SK-N-SH treated with all-trans-retinoic acid at 6 μM for 48 hours (cell line): ENCODE results near the gene CRACR2A.

ENCODE experiments used
- ATAC-seq: fragments of 200-7000 bp; cut with Tn5 transposase; 3 replicates; pipeline ENCODE4 v1.9.1; 2020; ENCODE audit warnings: mild to moderate bottlenecking, moderate library complexity
- ARNTL ChIP-seq: fragments of 450-650 bp; formaldehyde crosslinking; IDR thresholded peaks from 2 replicates; pipeline ENCODE4 v1.5.0; 2020; ENCODE audit warnings: low read depth, mild to moderate bottlenecking, moderate library complexity, borderline replicate concordance
- BACH2 ChIP-seq: fragments of 250-450 bp; sonication (Bioruptor Pico); IDR thresholded peaks from 2 replicates; pipeline ENCODE4 v1.9.0; 2021; ENCODE audit warnings: mild to moderate bottlenecking, borderline replicate concordance
- CSDC2 ChIP-seq: fragments of 250-450 bp; sonication (Bioruptor Pico); IDR thresholded peaks from 2 replicates; pipeline ENCODE4 v1.5.0; 2020; ENCODE audit warnings: mild to moderate bottlenecking, moderate library complexity
- ESRRG ChIP-seq: fragments of 250-450 bp; sonication (Bioruptor Pico); IDR thresholded peaks from 2 replicates; pipeline ENCODE4 v1.6.1; 2021; ENCODE audit warnings: mild to moderate bottlenecking
- GLIS3 ChIP-seq: fragments of 250-450 bp; sonication (Bioruptor Pico); IDR thresholded peaks from 2 replicates; pipeline ENCODE4 v1.5.0; 2020; ENCODE audit warnings: mild to moderate bottlenecking, moderate library complexity
- ISL1 ChIP-seq: fragments of 250-450 bp; sonication (Bioruptor Pico); IDR thresholded peaks from 2 replicates; pipeline ENCODE4 v2.1.2; 2022; ENCODE audit warnings: mild to moderate bottlenecking, moderate library complexity
- OSR1 ChIP-seq: fragments of 250-450 bp; sonication (Bioruptor Pico); IDR thresholded peaks from 2 replicates; pipeline ENCODE4 v1.8.0; 2022; ENCODE audit warnings: moderate library complexity, mild to moderate bottlenecking, inconsistent platforms
- PPARA ChIP-seq: fragments of 250-450 bp; sonication (Bioruptor Pico); IDR thresholded peaks from 2 replicates; pipeline ENCODE4 v1.5.0; 2020; ENCODE audit warnings: mild to moderate bottlenecking, borderline replicate concordance
- RARB ChIP-seq: fragments of 250-450 bp; sonication (Bioruptor Pico); IDR thresholded peaks from 2 replicates; pipeline ENCODE4 v1.8.0; 2021; ENCODE audit warnings: mild to moderate bottlenecking, moderate library complexity
- SNAI2 ChIP-seq: fragments of 250-450 bp; sonication (Bioruptor Pico); IDR thresholded peaks from 2 replicates; pipeline ENCODE4 v1.5.0; 2020; ENCODE audit warnings: mild to moderate bottlenecking, moderate library complexity
- TCF4 ChIP-seq: fragments of 250-450 bp; sonication (Bioruptor Pico); IDR thresholded peaks from 2 replicates; pipeline ENCODE4 v1.8.0; 2021; ENCODE audit warnings: mild to moderate bottlenecking, moderate library complexity, borderline replicate concordance
- TOX ChIP-seq: fragments of 250-450 bp; sonication (Bioruptor Pico); IDR thresholded peaks from 2 replicates; pipeline ENCODE4 v1.8.0; 2021; ENCODE audit warnings: mild to moderate bottlenecking, moderate library complexity, borderline replicate concordance
- ZC3H10 ChIP-seq: fragments of 250-450 bp; sonication (Bioruptor Pico); IDR thresholded peaks from 2 replicates; pipeline ENCODE4 v1.5.1; 2021; ENCODE audit warnings: mild to moderate bottlenecking, moderate library complexity
- ZFP30 ChIP-seq: fragments of 450-650 bp; formaldehyde crosslinking; IDR thresholded peaks from 2 replicates; pipeline ENCODE4 v1.5.0; 2022; ENCODE audit warnings: mild to moderate bottlenecking, moderate library complexity
- ZNF565 ChIP-seq: fragments of 450-650 bp; formaldehyde crosslinking; conservative IDR thresholded peaks from 2 replicates; pipeline ENCODE4 v1.5.0; 2020; ENCODE audit warnings: low read depth, mild to moderate bottlenecking, moderate library complexity
- ZNF70 ChIP-seq: fragments of 450-650 bp; formaldehyde crosslinking; IDR thresholded peaks from 2 replicates; pipeline ENCODE4 v1.5.0; 2020; ENCODE audit warnings: mild to moderate bottlenecking, moderate library complexity
- ZNF8 ChIP-seq: fragments of 450-650 bp; formaldehyde crosslinking; IDR thresholded peaks from 2 replicates; pipeline ENCODE4 v1.5.0; 2020; ENCODE audit warnings: mild to moderate bottlenecking, moderate library complexity
- TF ChIP-seq, protein P1 (sequence below): fragments of 250-450 bp; sonication (Bioruptor Pico); IDR thresholded peaks from 2 replicates; pipeline ENCODE4 v1.8.0; 2020; ENCODE audit warnings: mild to moderate bottlenecking, moderate library complexity, borderline replicate concordance
- TF ChIP-seq, protein P2 (sequence below): fragments of 250-450 bp; sonication (Bioruptor Pico); IDR thresholded peaks from 2 replicates; pipeline ENCODE4 v1.5.1; 2021; ENCODE audit warnings: mild to moderate bottlenecking, moderate library complexity
- TF ChIP-seq, protein P3 (sequence below): fragments of 250-450 bp; sonication (Bioruptor Pico); IDR thresholded peaks from 2 replicates; pipeline ENCODE4 v1.5.0; 2020; ENCODE audit warnings: mild to moderate bottlenecking, moderate library complexity
- TF ChIP-seq, protein P4 (sequence below): fragments of 250-450 bp; sonication (Bioruptor Pico); IDR thresholded peaks from 2 replicates; pipeline ENCODE4 v1.8.0; 2021; ENCODE audit warnings: low read depth, mild to moderate bottlenecking, moderate library complexity, borderline replicate concordance
- TF ChIP-seq, protein P5 (sequence below): fragments of 250-450 bp; sonication (Bioruptor Pico); IDR thresholded peaks from 2 replicates; pipeline ENCODE4 v1.5.1; 2020; ENCODE audit warnings: low read depth, mild to moderate bottlenecking, moderate library complexity

Gene CRACR2A

DNA sequence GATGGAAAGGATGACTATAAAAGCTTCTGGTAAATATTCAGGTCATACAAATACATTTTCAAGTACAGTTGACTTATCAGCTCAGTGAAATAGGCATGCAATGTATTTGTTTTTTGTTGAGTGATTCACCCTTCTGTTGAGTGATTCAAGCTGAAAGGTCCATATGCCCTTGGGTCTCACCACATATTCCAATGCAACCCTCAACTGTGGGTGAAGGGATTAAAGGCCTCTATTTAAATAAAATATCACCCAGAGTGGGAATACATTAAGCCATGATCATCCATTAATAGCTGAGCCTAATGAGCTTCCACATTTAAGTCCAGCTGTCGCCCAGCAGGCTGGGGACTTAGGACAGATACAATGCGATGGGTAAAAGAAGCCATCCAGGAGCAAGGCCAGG is 120.2 kb downstream of the CRACR2A start (continued):
- TF ChIP-seq, protein P1, sequence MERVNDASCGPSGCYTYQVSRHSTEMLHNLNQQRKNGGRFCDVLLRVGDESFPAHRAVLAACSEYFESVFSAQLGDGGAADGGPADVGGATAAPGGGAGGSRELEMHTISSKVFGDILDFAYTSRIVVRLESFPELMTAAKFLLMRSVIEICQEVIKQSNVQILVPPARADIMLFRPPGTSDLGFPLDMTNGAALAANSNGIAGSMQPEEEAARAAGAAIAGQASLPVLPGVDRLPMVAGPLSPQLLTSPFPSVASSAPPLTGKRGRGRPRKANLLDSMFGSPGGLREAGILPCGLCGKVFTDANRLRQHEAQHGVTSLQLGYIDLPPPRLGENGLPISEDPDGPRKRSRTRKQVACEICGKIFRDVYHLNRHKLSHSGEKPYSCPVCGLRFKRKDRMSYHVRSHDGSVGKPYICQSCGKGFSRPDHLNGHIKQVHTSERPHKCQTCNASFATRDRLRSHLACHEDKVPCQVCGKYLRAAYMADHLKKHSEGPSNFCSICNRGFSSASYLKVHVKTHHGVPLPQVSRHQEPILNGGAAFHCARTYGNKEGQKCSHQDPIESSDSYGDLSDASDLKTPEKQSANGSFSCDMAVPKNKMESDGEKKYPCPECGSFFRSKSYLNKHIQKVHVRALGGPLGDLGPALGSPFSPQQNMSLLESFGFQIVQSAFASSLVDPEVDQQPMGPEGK (CRISPR knock-in tag), result no peak
- TF ChIP-seq BACH2 (CRISPR knock-in tag), result no peak
- TF ChIP-seq, protein P2, sequence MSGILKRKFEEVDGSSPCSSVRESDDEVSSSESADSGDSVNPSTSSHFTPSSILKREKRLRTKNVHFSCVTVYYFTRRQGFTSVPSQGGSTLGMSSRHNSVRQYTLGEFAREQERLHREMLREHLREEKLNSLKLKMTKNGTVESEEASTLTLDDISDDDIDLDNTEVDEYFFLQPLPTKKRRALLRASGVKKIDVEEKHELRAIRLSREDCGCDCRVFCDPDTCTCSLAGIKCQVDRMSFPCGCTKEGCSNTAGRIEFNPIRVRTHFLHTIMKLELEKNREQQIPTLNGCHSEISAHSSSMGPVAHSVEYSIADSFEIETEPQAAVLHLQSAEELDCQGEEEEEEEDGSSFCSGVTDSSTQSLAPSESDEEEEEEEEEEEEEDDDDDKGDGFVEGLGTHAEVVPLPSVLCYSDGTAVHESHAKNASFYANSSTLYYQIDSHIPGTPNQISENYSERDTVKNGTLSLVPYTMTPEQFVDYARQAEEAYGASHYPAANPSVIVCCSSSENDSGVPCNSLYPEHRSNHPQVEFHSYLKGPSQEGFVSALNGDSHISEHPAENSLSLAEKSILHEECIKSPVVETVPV (CRISPR knock-in tag), result no peak
- TF ChIP-seq ESRRG (CRISPR knock-in tag), result no peak
- TF ChIP-seq, all 23 proteins: peak for 0

DNA sequence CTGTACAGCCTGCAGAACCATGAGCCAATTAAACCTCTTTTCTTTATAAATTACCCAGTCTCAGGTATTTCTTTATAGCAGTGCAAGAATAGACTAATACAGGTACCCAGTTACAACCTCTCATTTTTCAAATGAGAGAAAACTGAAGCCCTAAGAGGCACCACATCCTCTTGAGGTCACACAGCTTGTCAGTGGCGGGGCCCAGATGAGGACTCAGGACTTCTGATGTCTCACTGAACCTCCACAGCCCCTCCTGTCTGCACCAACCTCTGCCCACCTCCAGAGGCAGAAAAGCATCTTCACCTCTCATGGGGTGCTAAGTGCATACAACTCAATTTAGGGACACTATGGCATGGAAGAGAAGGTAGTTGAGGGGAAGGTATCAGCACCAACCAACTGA is 120.7 kb downstream of the CRACR2A start:
- TF ChIP-seq CSDC2 (CRISPR knock-in tag) (no peak), TOX (CRISPR knock-in tag) (no peak), OSR1 (no peak), ISL1 (CRISPR knock-in tag) (no peak), ZNF8 (CRISPR knock-in tag) (no peak), GLIS3 (no peak)
- TF ChIP-seq, protein P3, sequence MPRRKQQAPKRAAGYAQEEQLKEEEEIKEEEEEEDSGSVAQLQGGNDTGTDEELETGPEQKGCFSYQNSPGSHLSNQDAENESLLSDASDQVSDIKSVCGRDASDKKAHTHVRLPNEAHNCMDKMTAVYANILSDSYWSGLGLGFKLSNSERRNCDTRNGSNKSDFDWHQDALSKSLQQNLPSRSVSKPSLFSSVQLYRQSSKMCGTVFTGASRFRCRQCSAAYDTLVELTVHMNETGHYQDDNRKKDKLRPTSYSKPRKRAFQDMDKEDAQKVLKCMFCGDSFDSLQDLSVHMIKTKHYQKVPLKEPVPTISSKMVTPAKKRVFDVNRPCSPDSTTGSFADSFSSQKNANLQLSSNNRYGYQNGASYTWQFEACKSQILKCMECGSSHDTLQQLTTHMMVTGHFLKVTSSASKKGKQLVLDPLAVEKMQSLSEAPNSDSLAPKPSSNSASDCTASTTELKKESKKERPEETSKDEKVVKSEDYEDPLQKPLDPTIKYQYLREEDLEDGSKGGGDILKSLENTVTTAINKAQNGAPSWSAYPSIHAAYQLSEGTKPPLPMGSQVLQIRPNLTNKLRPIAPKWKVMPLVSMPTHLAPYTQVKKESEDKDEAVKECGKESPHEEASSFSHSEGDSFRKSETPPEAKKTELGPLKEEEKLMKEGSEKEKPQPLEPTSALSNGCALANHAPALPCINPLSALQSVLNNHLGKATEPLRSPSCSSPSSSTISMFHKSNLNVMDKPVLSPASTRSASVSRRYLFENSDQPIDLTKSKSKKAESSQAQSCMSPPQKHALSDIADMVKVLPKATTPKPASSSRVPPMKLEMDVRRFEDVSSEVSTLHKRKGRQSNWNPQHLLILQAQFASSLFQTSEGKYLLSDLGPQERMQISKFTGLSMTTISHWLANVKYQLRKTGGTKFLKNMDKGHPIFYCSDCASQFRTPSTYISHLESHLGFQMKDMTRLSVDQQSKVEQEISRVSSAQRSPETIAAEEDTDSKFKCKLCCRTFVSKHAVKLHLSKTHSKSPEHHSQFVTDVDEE (CRISPR knock-in tag), result no peak
- TF ChIP-seq, protein P2 (CRISPR knock-in tag), result no peak
- ATAC-seq, result no peak

DNA sequence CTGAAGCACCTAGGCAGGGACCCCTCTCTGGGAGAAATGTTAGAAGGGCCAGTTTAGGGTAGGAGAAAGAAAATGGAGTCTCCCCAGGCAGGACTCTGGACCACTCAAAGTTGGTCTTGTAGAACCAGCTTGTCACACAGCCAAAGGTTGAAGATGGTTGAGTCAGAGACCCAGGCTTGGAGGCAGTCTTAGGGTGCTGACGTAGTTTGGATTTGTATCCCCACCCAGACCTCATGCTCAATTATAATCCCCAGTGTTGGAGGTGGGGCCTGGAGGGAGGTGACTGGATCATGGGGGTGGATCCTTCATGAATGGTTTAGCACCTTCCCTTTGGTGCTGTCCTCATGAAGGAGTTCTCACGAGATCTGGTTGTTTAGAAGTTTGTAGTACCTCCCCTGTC is 121.2 kb downstream of the CRACR2A start:
- no peak for ATAC-seq

More for the DNA sequence above, 121.2 kb downstream of the CRACR2A start:
- TF ChIP-seq ZC3H10 (CRISPR knock-in tag), result no peak
- no peak for TF ChIP-seq RARB (CRISPR knock-in tag)
- no peak for TF ChIP-seq ZNF565 (CRISPR knock-in tag)
- no peak for TF ChIP-seq ZFP30 (CRISPR knock-in tag)
- TF ChIP-seq, protein P4, sequence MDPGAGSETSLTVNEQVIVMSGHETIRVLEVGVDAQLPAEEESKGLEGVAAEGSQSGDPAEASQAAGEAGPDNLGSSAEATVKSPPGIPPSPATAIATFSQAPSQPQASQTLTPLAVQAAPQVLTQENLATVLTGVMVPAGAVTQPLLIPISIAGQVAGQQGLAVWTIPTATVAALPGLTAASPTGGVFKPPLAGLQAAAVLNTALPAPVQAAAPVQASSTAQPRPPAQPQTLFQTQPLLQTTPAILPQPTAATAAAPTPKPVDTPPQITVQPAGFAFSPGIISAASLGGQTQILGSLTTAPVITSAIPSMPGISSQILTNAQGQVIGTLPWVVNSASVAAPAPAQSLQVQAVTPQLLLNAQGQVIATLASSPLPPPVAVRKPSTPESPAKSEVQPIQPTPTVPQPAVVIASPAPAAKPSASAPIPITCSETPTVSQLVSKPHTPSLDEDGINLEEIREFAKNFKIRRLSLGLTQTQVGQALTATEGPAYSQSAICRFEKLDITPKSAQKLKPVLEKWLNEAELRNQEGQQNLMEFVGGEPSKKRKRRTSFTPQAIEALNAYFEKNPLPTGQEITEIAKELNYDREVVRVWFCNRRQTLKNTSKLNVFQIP (CRISPR knock-in tag), result no peak
- no peak for TF ChIP-seq TCF4
- no peak for TF ChIP-seq ESRRG (CRISPR knock-in tag)
- TF ChIP-seq, protein P3 (CRISPR knock-in tag), result no peak
- no peak for TF ChIP-seq ZNF8 (CRISPR knock-in tag)
- no peak for TF ChIP-seq SNAI2 (CRISPR knock-in tag)
- TF ChIP-seq ZNF70 (CRISPR knock-in tag), result no peak
- no peak for TF ChIP-seq ARNTL (CRISPR knock-in tag)
- TF ChIP-seq, protein P2 (CRISPR knock-in tag), result no peak
- no peak for TF ChIP-seq BACH2 (CRISPR knock-in tag)
- TF ChIP-seq, protein P5, sequence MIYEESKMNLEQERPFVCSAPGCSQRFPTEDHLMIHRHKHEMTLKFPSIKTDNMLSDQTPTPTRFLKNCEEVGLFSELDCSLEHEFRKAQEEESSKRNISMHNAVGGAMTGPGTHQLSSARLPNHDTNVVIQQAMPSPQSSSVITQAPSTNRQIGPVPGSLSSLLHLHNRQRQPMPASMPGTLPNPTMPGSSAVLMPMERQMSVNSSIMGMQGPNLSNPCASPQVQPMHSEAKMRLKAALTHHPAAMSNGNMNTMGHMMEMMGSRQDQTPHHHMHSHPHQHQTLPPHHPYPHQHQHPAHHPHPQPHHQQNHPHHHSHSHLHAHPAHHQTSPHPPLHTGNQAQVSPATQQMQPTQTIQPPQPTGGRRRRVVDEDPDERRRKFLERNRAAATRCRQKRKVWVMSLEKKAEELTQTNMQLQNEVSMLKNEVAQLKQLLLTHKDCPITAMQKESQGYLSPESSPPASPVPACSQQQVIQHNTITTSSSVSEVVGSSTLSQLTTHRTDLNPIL (CRISPR knock-in tag), result no peak
- TF ChIP-seq PPARA (CRISPR knock-in tag), result no peak
- no peak for TF ChIP-seq ISL1 (CRISPR knock-in tag)
- TF ChIP-seq TOX (CRISPR knock-in tag), result no peak
- TF ChIP-seq GLIS3, result no peak
